RCC 7860 (cell line): Measurements from ENCODE around the gene CDC42EP3.

Experiments used
- DNase-seq: peaks from one replicate; pipeline ENCODE4 v3.0.0-alpha.2; 2015; ENCODE audit warnings: low spot score
- FAIRE-seq: peaks from 2 replicates; lab custom pipeline; 2012; peaks lifted over from hg19 to GRCh38; lab: Jason Lieb, UNC

Gene CDC42EP3

DNA sequence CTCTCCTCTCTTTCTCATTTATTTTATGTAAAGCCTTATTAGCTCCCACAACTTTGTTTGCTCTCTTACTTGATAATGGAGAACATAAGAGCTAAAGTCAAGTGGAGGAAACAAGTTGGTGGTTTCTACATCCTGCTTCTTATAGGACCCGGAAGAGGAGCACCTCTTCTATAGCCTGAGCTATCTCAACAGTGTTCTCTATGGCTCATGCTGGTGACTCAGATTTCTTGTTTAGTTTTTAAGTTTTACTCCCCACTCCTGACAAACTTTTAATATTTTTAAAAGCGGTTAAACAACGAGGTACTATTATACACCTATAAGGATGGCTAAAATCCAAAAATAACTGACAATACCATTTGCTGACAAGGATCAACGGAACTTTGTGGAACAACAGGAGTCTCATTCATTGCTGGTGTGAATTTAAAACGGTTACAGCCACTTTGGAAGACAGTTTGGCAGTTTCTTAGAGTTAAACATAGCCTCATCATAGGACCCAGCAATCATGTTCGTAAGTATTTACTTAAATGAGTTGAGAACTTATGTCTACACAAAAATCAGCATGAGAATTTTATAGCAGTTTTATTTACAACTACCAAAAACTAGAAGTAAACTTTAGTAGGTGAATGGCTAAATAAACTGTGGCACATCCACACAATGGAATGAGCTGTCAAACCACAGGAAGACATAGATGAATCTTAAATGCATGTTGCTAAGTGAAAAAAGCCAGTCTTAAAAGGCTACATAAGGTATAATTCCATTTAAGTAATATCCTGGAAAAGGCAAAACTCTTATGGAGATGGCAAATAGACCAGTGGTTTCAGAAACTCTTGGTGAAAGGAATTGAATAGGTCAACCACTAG is 12.7 kb upstream of the CDC42EP3 start:
- DNase-seq (no peak), FAIRE-seq (no peak)

DNA sequence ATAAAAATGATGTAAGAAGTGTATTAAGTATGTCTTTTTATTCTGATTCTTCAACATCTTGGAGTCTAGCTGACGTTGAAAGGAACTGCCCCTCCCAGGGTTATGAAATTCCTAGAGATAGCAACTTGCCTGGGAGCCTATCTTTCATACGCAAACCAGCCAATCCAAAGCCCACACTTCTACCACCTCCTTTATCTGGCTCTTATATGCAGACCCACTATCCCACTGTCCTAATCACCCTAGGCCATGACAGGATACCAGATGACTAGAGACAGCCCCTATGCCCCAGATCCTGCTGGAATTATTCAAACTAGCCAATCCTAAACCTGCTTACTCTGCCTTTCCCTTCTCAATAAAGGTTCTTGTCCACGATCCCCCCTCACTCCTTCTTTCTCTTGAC is 11.8 kb upstream of the CDC42EP3 start:
- FAIRE-seq (no peak), DNase-seq (no peak)

DNA sequence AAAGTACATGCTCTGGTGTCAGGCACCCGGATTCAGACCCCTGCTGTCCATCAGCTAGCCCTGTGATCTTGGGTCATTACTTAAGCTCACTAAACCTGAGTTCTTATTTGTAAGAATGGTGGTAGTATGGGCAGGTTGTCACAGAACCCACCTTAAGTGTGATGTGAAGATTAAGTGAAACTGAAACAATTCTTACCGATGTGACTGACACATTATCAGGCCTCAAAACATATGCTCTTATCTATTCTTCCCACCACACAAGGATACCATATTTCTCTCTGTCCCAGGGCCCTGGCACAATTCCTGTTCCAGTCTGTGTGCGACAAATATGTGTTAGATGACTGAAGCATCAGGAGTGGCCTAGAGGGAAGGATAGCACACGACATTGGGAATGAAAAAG is 11.0 kb upstream of the CDC42EP3 start:
- DNase-seq (no peak), FAIRE-seq (no peak)

DNA sequence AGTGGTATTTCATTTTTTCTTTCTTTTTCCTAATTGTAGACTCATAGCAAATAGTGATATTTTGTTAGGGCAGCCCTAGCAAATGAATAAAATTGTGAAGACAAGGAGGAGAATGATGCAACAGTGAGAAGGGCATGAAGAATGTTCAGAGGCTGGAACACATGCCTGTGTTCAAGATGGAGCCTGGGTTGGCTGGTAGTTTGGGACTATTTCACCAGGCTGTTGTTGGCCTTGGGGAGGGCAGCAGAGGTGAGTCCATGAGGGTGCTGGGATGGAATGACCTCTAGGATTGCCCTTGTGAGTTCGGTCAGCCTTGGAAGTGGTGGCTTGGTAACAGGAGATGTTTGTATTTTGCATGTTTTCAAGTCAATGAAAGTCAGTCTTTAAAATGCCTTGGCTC is 10.1 kb upstream of the CDC42EP3 start:
- FAIRE-seq (no peak), DNase-seq (no peak)

DNA sequence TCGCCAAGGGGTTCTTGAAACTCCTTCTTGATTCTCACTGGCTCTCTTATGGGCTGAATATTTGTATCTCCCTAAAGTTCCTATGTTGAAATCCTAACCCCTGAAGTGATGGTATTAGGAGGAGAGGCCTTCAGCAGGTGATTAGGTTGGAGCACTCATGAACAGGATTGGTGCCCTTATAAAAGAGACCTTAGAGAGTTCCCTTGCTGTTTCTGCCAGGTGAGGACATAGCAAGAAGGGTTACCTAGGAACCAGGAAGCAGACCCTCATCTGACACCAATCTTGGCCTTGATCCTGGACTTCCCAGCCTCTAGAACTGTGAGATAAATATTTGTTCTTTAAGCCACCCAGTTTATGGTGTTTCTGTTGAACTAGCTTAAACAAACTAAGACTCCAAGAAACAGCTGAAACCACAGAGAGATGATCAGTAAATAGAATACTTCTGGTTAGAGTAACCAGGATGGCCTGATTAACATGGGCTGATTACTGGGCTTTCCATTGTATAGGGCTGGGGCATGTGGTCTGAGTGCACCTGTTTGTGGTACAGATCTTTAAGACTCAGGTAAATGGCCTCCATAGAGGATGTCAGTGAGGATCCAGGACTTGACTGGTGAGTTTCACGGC is 7.7 kb upstream of the CDC42EP3 start:
- FAIRE-seq, result no peak
- no peak for DNase-seq

DNA sequence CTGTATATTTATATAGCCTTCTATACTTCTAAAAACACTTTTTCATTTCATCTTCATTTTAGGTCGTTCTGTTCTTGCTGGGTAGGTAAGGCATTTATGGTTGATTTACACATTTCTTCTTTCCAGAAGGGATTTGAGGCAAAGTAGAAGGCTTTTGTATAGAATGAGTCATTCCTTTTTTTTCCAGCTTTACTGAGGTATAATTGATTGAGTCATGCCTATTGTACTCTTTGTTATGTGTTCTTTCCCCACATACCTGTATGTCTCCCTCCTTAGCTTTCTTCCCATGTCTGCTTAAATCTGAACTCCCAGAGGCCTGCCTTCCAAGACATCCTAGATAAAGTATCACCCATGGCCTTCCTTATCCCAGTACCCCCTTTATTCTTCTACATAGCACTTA is 4.8 kb upstream of the CDC42EP3 start:
- FAIRE-seq (peak; percentile 89), DNase-seq (peak; percentile 83)

DNA sequence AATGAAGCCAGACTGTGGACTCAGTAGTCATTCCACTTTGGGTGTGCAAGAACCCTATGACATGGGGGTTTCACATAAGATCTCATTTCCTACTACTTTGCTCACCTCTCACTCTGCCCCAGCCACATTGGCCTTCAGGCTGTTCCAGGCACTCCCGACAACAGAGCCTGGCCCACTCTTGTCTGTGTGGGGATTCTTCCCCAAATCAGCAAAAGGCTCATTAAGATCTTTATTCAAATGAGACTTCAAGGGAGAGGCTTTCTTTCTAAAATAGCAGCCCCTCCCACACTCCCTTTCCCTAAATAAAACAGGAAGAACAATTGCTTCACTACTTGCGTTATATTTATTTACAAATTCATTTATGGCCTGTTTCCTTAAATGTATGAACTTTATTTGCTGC is 3.5 kb upstream of the CDC42EP3 start:
- DNase-seq (no peak), FAIRE-seq (no peak)

DNA sequence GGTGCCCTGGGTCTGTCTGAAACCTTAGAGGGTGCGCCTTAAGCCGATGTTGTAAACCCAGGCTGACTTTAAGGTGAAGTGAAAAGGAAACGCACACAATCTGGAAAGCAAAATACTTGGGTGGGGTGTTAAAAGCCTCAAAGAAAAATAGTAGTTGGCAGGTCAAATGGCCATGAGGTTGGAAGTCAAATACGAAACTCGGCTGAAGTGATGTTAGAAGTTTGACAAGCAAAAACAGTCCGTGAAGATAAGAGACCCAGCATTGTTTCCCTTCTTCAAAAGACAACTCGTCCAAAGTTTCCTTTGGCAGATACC is 1.4 kb upstream of the CDC42EP3 start:
- no peak for FAIRE-seq
- no peak for DNase-seq

GRCh38 chr2:37672104-37672869 is 845 bp upstream of the CDC42EP3 start:
- peak; percentile 77 for DNase-seq
- FAIRE-seq, result no peak

DNA sequence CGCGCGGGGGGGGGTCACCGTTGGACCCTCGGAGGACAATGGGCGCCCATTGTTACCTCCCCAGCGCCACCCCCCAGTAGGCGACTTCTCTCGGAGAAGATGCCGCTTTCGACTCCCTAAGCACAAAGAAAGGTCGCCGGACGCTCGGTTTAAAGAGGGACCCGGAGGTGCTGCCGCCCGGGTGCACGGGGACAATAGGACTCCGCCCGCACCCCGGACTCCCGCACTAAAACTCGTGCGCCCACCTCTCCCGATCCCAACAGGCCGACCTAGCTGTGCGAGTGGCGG is 318 bp upstream of the CDC42EP3 start:
- no peak for FAIRE-seq
- no peak for DNase-seq

GRCh38 chr2:37670378-37671008 is 949 bp downstream of the CDC42EP3 start:
- FAIRE-seq, result no peak

GRCh38 chr2:37669446-37669845 is 2.0 kb downstream of the CDC42EP3 start:
- FAIRE-seq (no peak), DNase-seq (no peak)

More at GRCh38 chr2:37670378-37671008, 949 bp downstream of the CDC42EP3 start:
- DNase-seq, result no peak

GRCh38 chr2:37667704-37668103 is 3.7 kb downstream of the CDC42EP3 start:
- DNase-seq, result no peak
- no peak for FAIRE-seq

- no peak for FAIRE-seq
- no peak for DNase-seq
These were observed 4.7 kb downstream of the CDC42EP3 start for GRCh38 chr2:37666772-37667171.

DNA sequence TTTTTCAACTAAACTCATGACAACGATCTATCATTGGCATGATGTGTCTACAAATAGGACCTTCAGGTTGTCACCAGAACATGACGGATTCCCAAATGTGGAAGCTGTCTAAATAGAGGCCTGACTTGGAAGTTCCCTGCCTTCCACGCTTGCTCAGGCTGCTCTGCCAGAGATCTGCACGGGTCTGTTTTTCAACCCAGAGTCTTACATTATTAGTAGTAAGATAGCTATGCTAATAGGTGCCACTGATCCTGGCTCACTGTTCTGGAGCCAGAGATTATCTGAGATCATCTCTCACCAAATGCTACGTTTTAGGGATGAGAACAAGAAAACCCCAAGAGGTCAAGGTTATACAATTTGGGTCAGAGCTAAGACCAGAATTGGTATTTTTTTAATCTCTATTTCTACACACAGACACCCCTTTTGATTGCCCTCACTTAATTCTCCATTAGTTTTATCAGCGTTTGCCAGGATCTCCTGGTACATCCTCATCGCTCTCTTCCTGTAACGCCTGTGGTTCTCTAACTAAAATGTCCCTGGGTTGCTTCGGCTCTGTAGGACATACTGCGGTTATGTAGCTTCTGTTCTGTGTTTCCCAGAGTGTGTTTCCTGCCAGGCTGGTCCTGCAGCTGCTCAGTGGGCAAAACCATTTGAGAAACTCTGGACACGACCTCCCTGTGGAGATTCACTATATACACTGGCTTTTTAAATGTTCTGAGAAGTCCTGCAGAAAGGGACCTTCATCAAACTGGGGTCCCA is 5.7 kb downstream of the CDC42EP3 start:
- FAIRE-seq (no peak), DNase-seq (no peak)

GRCh38 chr2:37665043-37665442 is 6.4 kb downstream of the CDC42EP3 start:
- no peak for FAIRE-seq
- no peak for DNase-seq

- DNase-seq, result no peak
- no peak for FAIRE-seq
These were observed 7.2 kb downstream of the CDC42EP3 start for GRCh38 chr2:37664231-37664643.

DNA sequence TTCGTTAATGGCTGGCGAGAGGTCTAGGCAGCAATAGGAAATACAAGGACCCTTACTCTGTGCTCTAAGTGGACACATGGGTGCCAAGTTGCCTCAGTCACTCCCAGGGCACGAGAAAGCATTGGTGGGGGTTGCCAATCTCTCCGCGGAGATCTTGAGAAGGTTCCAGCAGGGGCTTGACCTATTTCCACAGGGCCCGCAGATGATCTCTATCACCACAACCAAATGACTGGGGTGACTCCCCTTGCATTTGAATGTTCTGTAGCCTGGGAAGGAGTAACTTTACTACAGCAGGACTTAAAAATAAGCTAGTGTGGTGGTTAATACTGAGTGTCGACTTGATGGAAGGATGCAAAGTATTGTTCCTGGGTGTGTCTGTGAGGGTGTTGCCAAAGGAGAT is 8.1 kb downstream of the CDC42EP3 start:
- FAIRE-seq, result no peak

DNA sequence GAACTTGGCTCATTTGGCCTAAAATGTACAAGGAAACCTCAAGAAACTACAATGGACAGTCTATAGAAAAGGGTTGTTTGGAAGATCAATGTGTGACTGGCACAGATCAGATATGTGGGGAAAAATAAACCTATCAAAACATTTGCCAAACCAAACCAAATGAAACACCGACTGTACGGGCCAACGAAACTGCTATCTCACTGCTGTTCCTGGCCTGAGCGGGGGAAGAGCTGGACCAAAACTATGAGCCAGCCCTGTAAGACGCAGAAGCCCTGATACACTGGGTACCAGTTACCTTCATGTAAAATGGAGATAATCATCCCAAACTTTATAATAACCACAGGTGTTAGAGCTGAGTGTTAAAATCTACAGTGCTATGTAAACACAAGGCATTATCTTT is 11.7 kb downstream of the CDC42EP3 start:
- DNase-seq (no peak), FAIRE-seq (no peak)

More for the DNA sequence above, 8.1 kb downstream of the CDC42EP3 start:
- DNase-seq, result no peak

DNA sequence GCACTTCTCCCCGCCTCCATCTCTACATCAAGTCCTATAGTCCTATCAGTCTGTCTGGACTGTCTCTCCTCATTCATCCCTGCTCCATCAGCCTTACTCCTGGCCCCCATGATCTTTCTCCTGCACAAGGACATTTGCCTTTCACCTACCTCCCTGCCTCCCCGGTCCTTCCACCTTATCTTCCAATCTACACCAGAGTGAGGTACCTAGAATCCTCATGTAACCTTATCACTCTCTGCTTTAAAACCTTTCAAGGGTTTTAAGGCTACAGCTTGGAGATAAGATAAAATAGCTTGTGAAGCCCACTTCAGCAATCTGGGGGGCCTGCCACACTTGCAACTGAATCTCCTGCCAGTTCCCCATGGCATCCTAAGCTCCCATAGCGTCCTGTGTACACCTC is 12.8 kb downstream of the CDC42EP3 start:
- DNase-seq, result no peak
- FAIRE-seq, result no peak

DNA sequence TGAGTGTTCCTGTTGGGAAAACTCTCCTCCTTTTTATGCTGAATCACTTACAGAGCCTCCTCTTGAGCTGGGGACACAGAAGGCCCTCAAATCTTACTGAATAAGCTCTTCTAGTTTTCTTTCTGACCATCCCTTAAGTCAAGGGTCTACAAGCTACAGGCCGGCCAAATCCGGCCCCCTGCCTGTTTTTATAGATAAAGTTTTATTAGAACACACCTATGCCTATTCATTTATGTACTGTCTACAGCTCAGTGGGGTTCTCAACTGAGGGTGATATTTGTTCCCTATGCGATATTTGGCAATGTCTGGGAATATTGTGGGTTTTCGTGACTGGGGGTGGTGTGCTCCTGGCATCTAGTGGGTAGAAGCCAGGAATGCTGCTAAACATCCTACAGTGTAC is 14.0 kb downstream of the CDC42EP3 start:
- FAIRE-seq (no peak), DNase-seq (no peak)
